GM12891 (cell line): ENCODE results near the gene RTP5.

Experiments
- POLR2A ChIP-seq: IDR thresholded peaks from 2 replicates; pipeline ENCODE4 v1.6.1; 2011; ENCODE audit warnings: low read depth, low read length, control low read depth
- POLR2AphosphoS5 ChIP-seq: IDR thresholded peaks from 2 replicates; pipeline ENCODE4 v1.6.1; 2011; ENCODE audit warnings: low read depth, low read length, control low read depth
- POU2F2 ChIP-seq: IDR thresholded peaks from 2 replicates; pipeline ENCODE4 v1.6.1; 2011; ENCODE audit warnings: low read depth, mild to moderate bottlenecking, control low read depth, low read length, moderate library complexity
- SPI1 ChIP-seq: IDR thresholded peaks from 2 replicates; pipeline ENCODE4 v1.6.1; 2011; ENCODE audit warnings: low read depth, low read length, control low read depth
- TAF1 ChIP-seq: IDR thresholded peaks from 2 replicates; pipeline ENCODE4 v1.6.1; 2011; ENCODE audit warnings: low read depth, low read length, control low read depth

GRCh38 chr2:241865416-241865956 lies 4.0 kb upstream of the RTP5 start:
- TF ChIP-seq POLR2A: no peak
- TF ChIP-seq TAF1: no peak
- TF ChIP-seq POLR2AphosphoS5: no peak
- no peak for TF ChIP-seq POU2F2
- no peak for TF ChIP-seq SPI1
